Measurements from ENCODE around the gene MBOAT2.

The MBOAT2 gene

DNA sequence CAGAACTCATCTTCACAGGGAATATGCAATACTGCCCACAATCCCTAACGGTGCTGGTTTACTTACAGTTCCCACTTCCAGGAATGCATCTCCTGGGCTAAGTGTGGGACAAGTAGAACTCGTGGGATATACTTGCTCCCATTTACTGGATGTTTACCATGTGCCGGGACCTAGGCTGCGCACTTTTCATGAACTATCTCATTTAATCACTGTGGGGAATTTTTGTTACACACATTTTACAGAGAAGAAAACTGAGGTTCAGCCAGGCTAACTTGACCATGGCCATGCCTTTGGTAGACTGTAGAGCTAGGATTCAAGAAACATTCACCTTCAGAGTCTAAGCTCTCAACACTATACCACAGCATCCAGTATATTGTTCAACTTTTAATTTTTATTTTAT is 24.4 kb upstream of the MBOAT2 start:
- no peaks in the 10 kb centered on the region for H4K20me1 ChIP-seq (ENCODE audit: low read depth, low read length)
- TF ChIP-seq EZH2phosphoT487 (conservative IDR thresholded peaks at IDR 0.05; ENCODE audit: low read length) (no peak), CTCF (IDR thresholded peaks at IDR 0.05; ENCODE audit: insufficient read depth, low read length, poor library complexity, severe bottlenecking) (no peak)
- no peak overlapping the region for H3K9ac ChIP-seq (ENCODE audit: low read length)
- H2AFZ ChIP-seq (ENCODE audit: low read depth, low read length, severe bottlenecking): no peak overlapping the region
- no peaks in the 10 kb centered on the region for H3F3A ChIP-seq (ENCODE audit: insufficient read depth)
- no peaks in the 10 kb centered on the region for H3K9me3 ChIP-seq (ENCODE audit: insufficient read depth, low read length)
- H3K27ac ChIP-seq (ENCODE audit: low read depth, low read length): no peak overlapping the region
- H3K4me2 ChIP-seq (ENCODE audit: low read depth, low read length, poor library complexity, severe bottlenecking): no peak overlapping the region
- H3K4me3 ChIP-seq (ENCODE audit: insufficient read depth, low read length, poor library complexity, severe bottlenecking): no peak overlapping the region
- no peaks in the 10 kb centered on the region for H3K36me3 ChIP-seq (ENCODE audit: low read length)
- H3K79me2 ChIP-seq (ENCODE audit: insufficient read depth, low read length): no peaks in the 10 kb centered on the region
- no peaks in the 10 kb centered on the region for H3K9me2 ChIP-seq (replicated peaks; ENCODE audit: insufficient read depth, low read length)
- H3K27me3 ChIP-seq (ENCODE audit: low read length): no peaks in the 10 kb centered on the region

- Histone ChIP-seq H3K36me3 (ENCODE audit: low read length) (no peaks in the 10 kb centered on the region), H2AFZ (ENCODE audit: low read depth, low read length, severe bottlenecking) (no peak overlapping the region)
Measured at GRCh38 chr2:9025746-9026145, 22.3 kb upstream of the MBOAT2 start.

DNA sequence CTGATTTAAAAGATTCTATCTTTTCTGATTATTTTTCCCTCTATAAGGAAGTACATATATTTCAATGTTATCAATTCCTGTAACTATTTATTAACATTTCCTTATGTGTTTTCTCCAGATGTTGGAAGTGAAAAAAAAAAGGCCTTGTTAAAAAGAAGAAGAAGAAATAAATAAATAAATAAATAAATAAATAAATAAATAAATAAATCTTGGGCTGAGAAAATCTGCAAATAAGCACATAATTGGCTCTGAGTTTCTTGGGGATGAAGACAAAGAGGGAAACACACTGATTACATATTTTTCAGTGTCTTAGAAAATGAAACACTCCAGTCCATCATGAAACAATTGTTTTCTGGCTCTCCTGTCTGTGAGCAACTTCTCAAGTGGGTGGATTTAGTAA is 21.1 kb upstream of the MBOAT2 start:
- H3F3A ChIP-seq (ENCODE audit: insufficient read depth): no peaks in the 10 kb centered on the region
- no peaks in the 10 kb centered on the region for H3K27me3 ChIP-seq (ENCODE audit: low read length)
- H3K79me2 ChIP-seq (ENCODE audit: insufficient read depth, low read length): no peaks in the 10 kb centered on the region
- no peak for TF ChIP-seq EZH2phosphoT487 (conservative IDR thresholded peaks at IDR 0.05; ENCODE audit: low read length)
- TF ChIP-seq CTCF (IDR thresholded peaks at IDR 0.05; ENCODE audit: insufficient read depth, low read length, poor library complexity, severe bottlenecking): no peak
- no peaks in the 10 kb centered on the region for H4K20me1 ChIP-seq (ENCODE audit: low read depth, low read length)
- no peaks in the 10 kb centered on the region for H3K9me3 ChIP-seq (ENCODE audit: insufficient read depth, low read length)
- H3K27ac ChIP-seq (ENCODE audit: low read depth, low read length): no peak overlapping the region
- H3K9me2 ChIP-seq (replicated peaks; ENCODE audit: insufficient read depth, low read length): no peaks in the 10 kb centered on the region
- H3K9ac ChIP-seq (ENCODE audit: low read length): no peak overlapping the region
- no peak overlapping the region for H3K4me3 ChIP-seq (ENCODE audit: insufficient read depth, low read length, poor library complexity, severe bottlenecking)
- no peak overlapping the region for H3K4me2 ChIP-seq (ENCODE audit: low read depth, low read length, poor library complexity, severe bottlenecking)
- no peak overlapping the region for H2AFZ ChIP-seq (ENCODE audit: low read depth, low read length, severe bottlenecking)
- no peaks in the 10 kb centered on the region for H3K36me3 ChIP-seq (ENCODE audit: low read length)

More at GRCh38 chr2:9025746-9026145, 22.3 kb upstream of the MBOAT2 start:
- H3K9me2 ChIP-seq (replicated peaks; ENCODE audit: insufficient read depth, low read length): no peaks in the 10 kb centered on the region
- no peak overlapping the region for H3K4me2 ChIP-seq (ENCODE audit: low read depth, low read length, poor library complexity, severe bottlenecking)
- no peaks in the 10 kb centered on the region for H3K79me2 ChIP-seq (ENCODE audit: insufficient read depth, low read length)
- H3F3A ChIP-seq (ENCODE audit: insufficient read depth): no peaks in the 10 kb centered on the region
- TF ChIP-seq CTCF (IDR thresholded peaks at IDR 0.05; ENCODE audit: insufficient read depth, low read length, poor library complexity, severe bottlenecking) (no peak), EZH2phosphoT487 (conservative IDR thresholded peaks at IDR 0.05; ENCODE audit: low read length) (no peak)
- H4K20me1 ChIP-seq (ENCODE audit: low read depth, low read length): no peaks in the 10 kb centered on the region
- no peaks in the 10 kb centered on the region for H3K27me3 ChIP-seq (ENCODE audit: low read length)
- no peak overlapping the region for H3K27ac ChIP-seq (ENCODE audit: low read depth, low read length)
- H3K9me3 ChIP-seq (ENCODE audit: insufficient read depth, low read length): no peaks in the 10 kb centered on the region
- H3K4me3 ChIP-seq (ENCODE audit: insufficient read depth, low read length, poor library complexity, severe bottlenecking): no peak overlapping the region
- no peak overlapping the region for H3K9ac ChIP-seq (ENCODE audit: low read length)

All from SU-DHL-6 (cell line).